ENCODE results near the gene SLC1A7. TPM values are rescaled to one million over a fixed set of nuclear protein-coding genes. Genes with fewer than 3 reads are reported as not detected.

SLC1A7 gene
- total and polyA plus RNA-seq, 2 donors (not counting 1 experiment from before 2014, with no cell fraction given), result 0.10 TPM; not detected in 1

DNA sequence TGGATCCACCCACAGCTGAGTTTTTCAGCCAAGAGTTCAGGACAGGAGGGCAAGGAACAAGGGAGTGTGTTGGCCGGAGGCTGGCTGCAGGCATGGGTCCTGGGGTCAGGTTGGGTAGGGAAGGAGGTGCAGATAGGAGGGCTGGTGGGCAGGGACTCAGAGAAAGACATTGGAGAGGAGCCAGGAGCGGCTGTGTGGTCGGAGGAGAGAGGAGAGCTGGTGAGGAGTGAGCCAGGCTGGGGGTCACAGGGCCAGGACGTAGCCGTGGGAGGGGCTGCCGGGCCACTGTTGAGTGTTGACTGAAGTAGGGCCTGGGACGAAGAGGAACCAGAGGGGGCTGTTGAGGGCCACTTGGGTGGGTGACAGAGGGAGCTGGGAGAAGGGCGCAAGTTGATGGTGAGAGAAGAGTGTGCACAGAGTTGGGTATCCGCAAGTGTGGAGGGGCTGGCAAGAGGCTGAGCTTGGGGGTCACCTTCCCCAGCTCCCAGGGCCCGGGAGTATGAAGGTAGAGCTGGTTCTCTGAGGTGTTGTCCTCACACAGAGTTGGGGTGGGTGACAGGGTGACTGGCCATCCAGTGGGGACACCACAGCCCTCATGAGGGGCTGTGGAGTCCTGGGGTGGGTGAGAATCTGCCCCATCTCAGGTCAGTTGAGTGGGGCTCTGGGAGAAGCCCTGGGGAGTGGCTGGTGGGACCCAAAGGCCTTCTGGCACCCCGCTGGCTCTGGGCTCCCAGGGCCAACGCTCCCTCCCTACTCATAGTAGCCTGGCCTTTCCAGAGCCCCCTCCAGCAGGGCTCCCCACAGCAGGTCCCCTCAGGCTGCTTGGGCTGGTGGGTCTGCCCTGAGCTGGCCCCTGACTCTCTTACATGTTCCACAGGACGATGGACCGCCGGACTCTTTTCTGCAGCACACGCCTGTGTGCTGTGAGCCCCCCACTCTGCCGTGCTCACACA lies 58.5 kb downstream of the SLC1A7 start:
- ATAC-seq (ENCODE audit: low read depth), result no peak
- no peaks in the 10 kb centered on the region for H4K20me1 ChIP-seq (ENCODE audit: control insufficient read depth, insufficient read depth, low read length, poor library complexity, severe bottlenecking)
- 87% methylated on average over 15 of the region's 17 CpGs for WGBS (ENCODE audit: insufficient coverage)
- no peak overlapping the region for H3K4me3 Mint-ChIP-seq
- TF ChIP-seq EZH2 (IDR thresholded peaks at IDR 0.05; ENCODE audit: borderline replicate concordance, insufficient read depth, low read depth, low read length, poor library complexity, severe bottlenecking), result no peak
- TF ChIP-seq, protein P1, sequence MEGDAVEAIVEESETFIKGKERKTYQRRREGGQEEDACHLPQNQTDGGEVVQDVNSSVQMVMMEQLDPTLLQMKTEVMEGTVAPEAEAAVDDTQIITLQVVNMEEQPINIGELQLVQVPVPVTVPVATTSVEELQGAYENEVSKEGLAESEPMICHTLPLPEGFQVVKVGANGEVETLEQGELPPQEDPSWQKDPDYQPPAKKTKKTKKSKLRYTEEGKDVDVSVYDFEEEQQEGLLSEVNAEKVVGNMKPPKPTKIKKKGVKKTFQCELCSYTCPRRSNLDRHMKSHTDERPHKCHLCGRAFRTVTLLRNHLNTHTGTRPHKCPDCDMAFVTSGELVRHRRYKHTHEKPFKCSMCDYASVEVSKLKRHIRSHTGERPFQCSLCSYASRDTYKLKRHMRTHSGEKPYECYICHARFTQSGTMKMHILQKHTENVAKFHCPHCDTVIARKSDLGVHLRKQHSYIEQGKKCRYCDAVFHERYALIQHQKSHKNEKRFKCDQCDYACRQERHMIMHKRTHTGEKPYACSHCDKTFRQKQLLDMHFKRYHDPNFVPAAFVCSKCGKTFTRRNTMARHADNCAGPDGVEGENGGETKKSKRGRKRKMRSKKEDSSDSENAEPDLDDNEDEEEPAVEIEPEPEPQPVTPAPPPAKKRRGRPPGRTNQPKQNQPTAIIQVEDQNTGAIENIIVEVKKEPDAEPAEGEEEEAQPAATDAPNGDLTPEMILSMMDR (IDR thresholded peaks at IDR 0.05), result no peak
- H3K27me3 Mint-ChIP-seq, result no peaks in the 10 kb centered on the region
- ChIA-PET POLR2A (no interaction called here), CTCF (interaction anchor here (0.6 kb wide), 1 partner anchor 255 kb away, joined by 3 read pairs; no protein-coding TSS in a partner anchor)
- no peaks in the 10 kb centered on the region for H3K27me3 ChIP-seq (replicated peaks in 1 of 4; ENCODE audit: control extremely low read depth in 1 of 4, control insufficient read depth in 3 of 4, insufficient read depth in 4 of 4, low read length in 3 of 4)
- DNase-seq, result no peak
- no peak overlapping the region for H3K4me2 ChIP-seq (replicated peaks; ENCODE audit: low read depth, low read length, poor library complexity, severe bottlenecking)
- H3K27ac ChIP-seq (ENCODE audit: low read length in 2 of 2), result no peak overlapping the region
- H3K9me3 ChIP-seq (ENCODE audit: control extremely low read depth in 1 of 3, control insufficient read depth in 2 of 3, insufficient read depth in 1 of 3, low read length in 2 of 3), result no peaks in the 10 kb centered on the region
- no peaks in the 10 kb centered on the region for H3K9me3 Mint-ChIP-seq (ENCODE audit: insufficient read depth)
- H2AFZ ChIP-seq (ENCODE audit: insufficient read depth, low read depth, low read length, poor library complexity, severe bottlenecking), result no peak overlapping the region
- no peaks in the 10 kb centered on the region for H3K4me1 ChIP-seq (ENCODE audit: control insufficient read depth in 2 of 2, insufficient read depth in 2 of 2, low read length in 2 of 2)
- no peak overlapping the region for H3K27ac Mint-ChIP-seq
- H3K4me3 ChIP-seq (ENCODE audit: control extremely low read depth in 1 of 5, extremely low read depth in 1 of 5, insufficient read depth in 1 of 5, low read depth in 2 of 5, low read length in 4 of 5), result no peak overlapping the region
- H3K36me3 ChIP-seq (replicated peaks in 1 of 2; ENCODE audit: control extremely low read depth in 1 of 2, control insufficient read depth in 1 of 2, extremely low read depth in 1 of 2, insufficient read depth in 2 of 2, low read length in 1 of 2), result no peaks in the 10 kb centered on the region
- no peaks in the 10 kb centered on the region for H3K79me2 ChIP-seq (ENCODE audit: control insufficient read depth, insufficient read depth, low read length)
- no peak overlapping the region for H3K9ac ChIP-seq (ENCODE audit: low read length)
- intact Hi-C loops (cut with micrococcal nuclease), result no loop called here
- H3K4me1 Mint-ChIP-seq, result no peaks in the 10 kb centered on the region

DNA sequence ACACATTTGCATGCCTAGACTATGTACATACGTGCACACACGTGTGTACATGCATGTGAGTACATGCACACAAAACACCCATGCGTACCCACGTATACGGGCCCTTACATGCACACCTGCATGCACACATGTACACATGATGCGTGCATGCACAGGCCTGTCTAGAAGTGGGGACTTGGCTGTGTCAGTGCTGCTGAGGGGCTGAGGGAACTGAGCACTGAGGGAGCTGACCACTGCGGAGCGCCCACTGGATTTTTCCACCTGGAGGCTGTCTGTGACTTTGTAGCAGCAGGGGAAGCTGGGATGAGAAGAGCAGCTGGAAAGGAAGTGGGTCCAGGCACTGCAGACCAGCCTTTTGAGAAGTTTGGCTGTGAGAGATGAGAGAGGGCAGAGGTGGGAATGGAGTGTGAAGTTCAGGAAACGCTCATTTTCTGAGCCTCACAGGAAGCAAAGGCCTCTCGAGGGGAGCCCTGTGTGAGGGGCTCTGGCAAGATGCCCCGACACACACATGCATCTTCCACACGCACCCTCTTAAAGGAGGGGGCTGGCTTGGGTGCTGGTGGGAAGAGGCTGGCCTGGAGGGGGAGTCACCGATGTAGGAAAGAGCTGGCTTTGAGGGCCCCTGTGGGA lies 59.5 kb downstream of the SLC1A7 start:
- POLR2A ChIA-PET, result no interaction called here
- no peak for DNase-seq
- Mint-ChIP-seq H3K27me3 (no peaks in the 10 kb centered on the region), H3K4me3 (no peak overlapping the region), H3K27ac (no peak overlapping the region), H3K9me3 (ENCODE audit: insufficient read depth) (no peaks in the 10 kb centered on the region), H3K4me1 (no peaks in the 10 kb centered on the region)
- H3K4me2 ChIP-seq (replicated peaks; ENCODE audit: low read depth, low read length, poor library complexity, severe bottlenecking), result no peak overlapping the region
- H3K9ac ChIP-seq (ENCODE audit: low read length), result no peak overlapping the region
- H3K9me3 ChIP-seq (ENCODE audit: control extremely low read depth in 1 of 3, control insufficient read depth in 2 of 3, insufficient read depth in 1 of 3, low read length in 2 of 3), result no peaks in the 10 kb centered on the region
- CTCF ChIA-PET, result interaction anchor here (0.6 kb wide), 1 partner anchor 254 kb away, joined by 3 read pairs; no protein-coding TSS in a partner anchor
- no peaks in the 10 kb centered on the region for H3K4me1 ChIP-seq (ENCODE audit: control insufficient read depth in 2 of 2, insufficient read depth in 2 of 2, low read length in 2 of 2)
- H3K27me3 ChIP-seq (replicated peaks in 1 of 4; ENCODE audit: control extremely low read depth in 1 of 4, control insufficient read depth in 3 of 4, insufficient read depth in 4 of 4, low read length in 3 of 4), result no peaks in the 10 kb centered on the region
- TF ChIP-seq, protein P1 (IDR thresholded peaks at IDR 0.05), result no peak
- no peak for TF ChIP-seq EZH2 (IDR thresholded peaks at IDR 0.05; ENCODE audit: borderline replicate concordance, insufficient read depth, low read depth, low read length, poor library complexity, severe bottlenecking)
- H3K36me3 ChIP-seq (replicated peaks in 1 of 2; ENCODE audit: control extremely low read depth in 1 of 2, control insufficient read depth in 1 of 2, extremely low read depth in 1 of 2, insufficient read depth in 2 of 2, low read length in 1 of 2), result no peaks in the 10 kb centered on the region
- no peaks in the 10 kb centered on the region for H4K20me1 ChIP-seq (ENCODE audit: control insufficient read depth, insufficient read depth, low read length, poor library complexity, severe bottlenecking)
- H3K27ac ChIP-seq (ENCODE audit: low read length in 2 of 2), result no peak overlapping the region
- H3K79me2 ChIP-seq (ENCODE audit: control insufficient read depth, insufficient read depth, low read length), result no peaks in the 10 kb centered on the region
- H3K4me3 ChIP-seq (ENCODE audit: control extremely low read depth in 1 of 5, extremely low read depth in 1 of 5, insufficient read depth in 1 of 5, low read depth in 2 of 5, low read length in 4 of 5), result no peak overlapping the region
- intact Hi-C loops (cut with micrococcal nuclease), result no loop called here
- ATAC-seq (ENCODE audit: low read depth), result no peak
- 85% methylated on average over 9 of the region's 13 CpGs for WGBS (ENCODE audit: insufficient coverage)
- no peak overlapping the region for H2AFZ ChIP-seq (ENCODE audit: insufficient read depth, low read depth, low read length, poor library complexity, severe bottlenecking)
